Inferior parietal cortex (tissue), 1 donor: ENCODE results near the gene HDAC10.
"Not testable (repeated sequence)": the region's sequence is repeated elsewhere in the genome, so short reads cannot be mapped to it uniquely, and the experiment has no call there.

ENCODE experiments used
- DNase-seq: peaks from one replicate; pipeline ENCODE4 v3.0.0-alpha.2; 2016; ENCODE audit errors: extremely low spot score

The HDAC10 gene

DNA sequence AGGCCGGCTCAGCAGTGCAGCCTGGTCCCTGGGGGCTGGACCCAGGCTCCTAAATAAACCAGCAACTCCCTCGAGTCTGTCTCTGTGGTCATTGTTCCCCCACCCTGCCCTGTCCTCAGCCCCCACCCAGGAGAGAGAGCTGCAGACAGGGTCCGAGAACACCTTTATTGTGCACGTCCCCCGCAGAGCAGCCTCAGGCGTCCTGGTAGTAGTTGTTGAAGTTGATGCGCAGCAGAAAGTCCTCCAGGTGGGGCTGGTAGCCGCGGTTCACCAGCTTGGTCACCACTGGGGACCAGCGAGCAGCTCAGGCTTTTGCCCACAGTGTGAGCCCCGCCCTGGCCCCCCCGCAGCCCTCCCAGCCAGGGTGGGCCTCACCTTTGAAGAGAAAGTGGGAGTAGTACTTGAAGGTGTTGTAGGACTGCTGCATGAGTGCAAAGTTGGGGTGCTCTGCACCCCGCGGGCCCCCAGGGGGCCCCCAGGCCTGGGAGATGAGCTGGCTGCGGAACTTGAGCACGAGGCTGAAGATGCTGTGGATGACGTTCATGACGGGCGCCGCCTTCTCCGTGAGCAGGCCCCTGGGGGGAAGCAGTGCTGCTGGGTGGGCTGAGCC, 33.4 kb downstream of the HDAC10 start:
- no peak for DNase-seq

DNA sequence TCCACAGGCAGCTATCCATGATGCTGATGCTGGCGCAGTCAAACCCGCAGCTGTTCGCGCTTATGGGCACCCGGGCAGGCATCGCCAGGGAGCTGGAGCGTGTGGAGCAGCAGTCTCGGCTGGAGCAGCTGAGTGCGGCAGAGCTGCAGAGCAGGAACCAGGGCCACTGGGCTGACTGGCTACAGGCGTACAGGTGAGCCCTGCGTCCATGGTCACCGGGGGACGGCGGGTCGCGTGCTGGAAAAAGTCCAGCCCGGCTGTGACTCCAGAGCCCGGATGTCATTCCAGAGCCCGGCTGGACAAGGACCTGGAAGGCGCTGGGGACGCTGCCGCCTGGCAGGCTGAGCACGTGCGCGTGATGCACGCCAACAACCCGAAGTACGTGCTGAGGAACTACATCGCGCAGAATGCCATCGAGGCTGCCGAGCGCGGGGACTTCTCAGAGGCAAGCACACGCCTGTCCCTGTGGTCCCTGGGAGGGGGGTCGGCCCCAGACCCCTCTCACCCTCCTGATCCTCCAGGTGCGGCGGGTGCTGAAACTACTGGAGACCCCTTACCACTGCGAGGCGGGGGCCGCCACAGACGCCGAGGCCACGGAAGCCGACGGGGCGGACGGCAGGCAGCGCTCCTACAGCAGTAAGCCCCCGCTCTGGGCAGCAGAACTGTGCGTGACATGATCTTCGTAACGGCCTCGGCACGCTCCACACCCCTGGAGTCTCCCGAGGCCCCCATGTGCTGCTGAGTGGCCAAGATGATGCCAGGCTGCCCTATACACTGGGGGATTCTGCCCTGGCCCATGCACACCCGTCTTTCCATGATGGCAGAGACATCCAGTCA, 34.2 kb downstream of the HDAC10 start:
- no peak for DNase-seq

DNA sequence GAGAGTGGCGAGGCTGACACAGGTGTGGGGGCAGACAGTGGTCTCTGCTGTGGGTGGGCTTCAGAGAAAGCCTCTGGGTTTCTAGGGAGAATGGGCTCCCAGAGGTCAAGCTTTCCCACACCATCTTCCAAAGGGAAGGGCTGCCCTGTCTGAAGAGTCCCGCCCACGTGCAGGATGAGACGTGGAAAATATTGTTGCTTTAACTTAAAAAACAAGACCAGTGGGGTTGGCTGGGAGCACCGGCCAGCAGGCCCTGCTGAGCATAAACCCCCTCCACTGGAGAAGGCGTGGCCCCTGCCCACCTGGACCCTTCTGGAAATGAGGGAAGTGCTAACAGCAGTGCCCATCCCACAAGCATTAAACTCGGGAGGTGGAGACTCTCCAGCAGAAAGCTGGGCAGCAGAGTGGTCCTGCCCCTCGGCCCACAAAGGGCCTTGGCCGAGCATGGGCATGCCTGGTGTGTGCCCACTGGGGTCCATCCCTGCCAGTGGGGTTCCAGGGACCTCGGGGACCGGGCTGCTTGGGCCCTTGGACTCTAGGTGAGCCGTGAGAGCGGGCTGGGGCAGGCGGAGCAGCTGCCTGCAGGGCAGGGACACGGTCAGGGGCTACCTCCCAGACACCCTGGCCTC, 34.9 kb downstream of the HDAC10 start:
- no peak for DNase-seq

DNA sequence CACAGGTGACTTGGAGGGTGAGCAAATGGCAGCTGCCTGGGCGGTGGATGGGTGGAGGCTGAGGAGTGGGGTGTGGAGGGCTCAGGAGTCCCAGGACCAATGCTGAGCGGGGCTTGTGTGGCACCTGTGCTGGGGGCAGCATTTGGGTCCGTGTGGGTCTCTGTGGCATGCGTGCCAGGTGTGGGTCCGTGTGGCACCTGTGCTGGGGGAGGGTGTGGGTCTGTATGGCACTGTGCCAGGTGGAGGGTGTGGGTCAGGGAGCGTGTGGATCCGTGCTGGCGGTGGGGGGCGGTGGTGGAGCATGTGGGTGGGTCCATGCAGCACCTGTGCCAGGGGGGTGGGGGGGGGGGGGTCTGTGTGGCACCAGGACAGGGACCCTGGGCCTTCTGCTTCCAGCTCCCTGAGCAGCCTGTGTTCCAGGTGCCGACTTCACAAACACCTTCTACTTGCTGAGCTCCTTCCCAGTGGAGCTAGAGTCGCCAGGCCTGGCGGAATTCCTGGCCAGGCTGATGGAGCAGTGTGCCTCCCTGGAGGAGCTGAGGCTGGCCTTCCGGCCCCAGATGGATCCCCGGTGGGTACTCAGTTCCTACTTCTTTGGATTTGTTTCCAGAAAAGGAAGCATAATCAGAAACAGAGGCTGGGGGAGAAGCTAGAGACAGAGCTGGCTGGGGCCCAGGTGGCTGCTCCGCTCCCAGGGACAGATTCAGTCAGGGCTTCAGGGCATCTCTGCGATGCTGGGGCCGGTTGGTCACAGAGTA, 35.6 kb downstream of the HDAC10 start:
- DNase-seq = no peak

DNA sequence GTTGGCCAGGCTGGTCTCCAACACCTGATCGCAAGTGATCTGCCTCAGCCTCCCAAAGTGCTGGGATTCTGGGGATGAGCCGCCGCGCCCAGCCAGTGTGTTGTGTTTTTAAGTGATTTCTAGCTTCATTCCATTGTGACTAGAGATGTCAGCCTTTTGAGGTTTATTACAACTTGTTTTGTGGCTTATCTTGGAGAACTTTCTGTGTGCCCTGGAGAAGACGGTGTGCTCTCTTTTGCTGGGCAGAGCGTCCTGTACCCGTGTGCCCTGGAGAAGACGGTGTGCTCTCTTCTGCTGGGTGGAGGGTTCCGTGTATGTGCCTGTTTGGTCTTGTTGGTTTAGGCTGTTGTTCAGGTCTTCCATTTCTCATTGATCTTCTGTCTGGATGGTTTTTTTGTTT, 37.8 kb downstream of the HDAC10 start:
- no peak for DNase-seq

DNA sequence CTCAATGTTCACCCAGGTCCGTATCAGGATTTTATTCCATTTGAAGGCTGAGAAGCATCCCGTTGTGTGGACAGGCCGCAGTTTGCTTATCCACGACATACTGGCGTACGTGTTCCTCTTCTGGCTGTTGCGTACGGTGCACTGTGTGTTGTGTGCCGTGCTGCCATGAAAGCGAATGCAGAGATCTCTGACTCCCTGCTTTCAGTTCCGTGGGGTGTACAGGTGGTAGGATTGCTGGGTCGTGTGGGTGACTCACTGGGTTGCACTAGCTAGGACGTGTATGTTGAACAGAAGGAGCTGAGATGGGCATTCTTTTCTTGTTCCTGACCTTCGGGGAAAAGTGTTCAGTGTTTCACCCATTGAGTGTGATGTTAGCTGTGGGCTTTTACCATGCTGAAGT, 39.9 kb downstream of the HDAC10 start:
- DNase-seq = no peak

DNA sequence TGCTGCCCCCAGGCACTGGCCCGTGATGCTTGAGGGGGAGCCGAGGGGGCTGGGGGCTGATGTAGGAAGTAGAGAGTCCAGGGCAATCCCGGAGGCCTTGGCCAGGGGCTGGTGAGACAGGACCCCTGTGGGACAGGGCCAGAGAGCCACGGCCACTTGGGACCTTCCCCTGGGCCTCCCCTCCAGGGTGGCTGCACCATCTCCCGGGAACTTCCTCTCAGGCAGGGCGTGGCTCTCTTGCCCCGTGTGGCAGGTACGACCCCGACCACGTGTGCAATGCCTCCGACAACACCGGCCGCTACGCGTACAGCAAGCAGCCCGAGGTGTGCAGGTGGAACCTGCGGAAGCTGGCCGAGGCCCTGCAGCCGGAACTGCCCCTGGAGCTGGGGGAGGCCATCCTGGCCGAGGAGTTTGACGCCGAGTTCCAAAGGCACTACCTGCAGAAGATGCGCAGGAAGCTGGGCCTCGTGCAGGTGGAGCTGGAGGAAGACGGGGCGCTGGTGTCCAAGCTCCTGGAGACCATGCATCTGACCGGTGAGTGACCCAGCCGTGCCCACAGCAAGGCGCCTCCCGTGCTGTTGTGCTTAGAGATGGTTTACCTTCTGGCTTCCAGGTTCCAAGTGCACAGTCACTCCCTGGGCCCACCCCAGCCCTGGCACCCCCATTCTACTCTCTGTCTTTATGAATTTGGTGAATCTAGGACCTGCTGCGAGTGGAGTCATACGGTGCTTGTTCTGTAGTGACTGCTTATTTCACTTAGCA, 40.5 kb downstream of the HDAC10 start:
- DNase-seq = no peak

DNA sequence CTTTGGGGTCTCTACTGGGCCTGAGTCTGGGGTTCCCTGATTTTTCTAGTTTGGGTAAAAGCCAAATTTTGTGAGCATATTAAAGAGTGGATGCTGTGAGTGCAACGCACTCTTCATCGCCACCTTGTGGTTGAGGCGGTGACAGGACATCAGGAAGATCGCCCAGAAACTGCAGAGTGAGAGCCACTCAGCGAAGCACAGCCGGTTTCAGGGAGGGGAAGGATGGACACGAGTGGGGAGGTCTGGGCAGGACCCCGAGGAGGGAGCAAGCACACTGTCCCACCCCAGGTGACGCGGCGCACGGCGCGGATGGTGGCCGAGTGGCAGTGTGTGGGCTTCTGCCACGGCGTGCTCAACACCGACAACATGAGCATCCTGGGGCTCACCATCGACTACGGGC, 41.2 kb downstream of the HDAC10 start:
- peak; percentile 81 for DNase-seq

DNA sequence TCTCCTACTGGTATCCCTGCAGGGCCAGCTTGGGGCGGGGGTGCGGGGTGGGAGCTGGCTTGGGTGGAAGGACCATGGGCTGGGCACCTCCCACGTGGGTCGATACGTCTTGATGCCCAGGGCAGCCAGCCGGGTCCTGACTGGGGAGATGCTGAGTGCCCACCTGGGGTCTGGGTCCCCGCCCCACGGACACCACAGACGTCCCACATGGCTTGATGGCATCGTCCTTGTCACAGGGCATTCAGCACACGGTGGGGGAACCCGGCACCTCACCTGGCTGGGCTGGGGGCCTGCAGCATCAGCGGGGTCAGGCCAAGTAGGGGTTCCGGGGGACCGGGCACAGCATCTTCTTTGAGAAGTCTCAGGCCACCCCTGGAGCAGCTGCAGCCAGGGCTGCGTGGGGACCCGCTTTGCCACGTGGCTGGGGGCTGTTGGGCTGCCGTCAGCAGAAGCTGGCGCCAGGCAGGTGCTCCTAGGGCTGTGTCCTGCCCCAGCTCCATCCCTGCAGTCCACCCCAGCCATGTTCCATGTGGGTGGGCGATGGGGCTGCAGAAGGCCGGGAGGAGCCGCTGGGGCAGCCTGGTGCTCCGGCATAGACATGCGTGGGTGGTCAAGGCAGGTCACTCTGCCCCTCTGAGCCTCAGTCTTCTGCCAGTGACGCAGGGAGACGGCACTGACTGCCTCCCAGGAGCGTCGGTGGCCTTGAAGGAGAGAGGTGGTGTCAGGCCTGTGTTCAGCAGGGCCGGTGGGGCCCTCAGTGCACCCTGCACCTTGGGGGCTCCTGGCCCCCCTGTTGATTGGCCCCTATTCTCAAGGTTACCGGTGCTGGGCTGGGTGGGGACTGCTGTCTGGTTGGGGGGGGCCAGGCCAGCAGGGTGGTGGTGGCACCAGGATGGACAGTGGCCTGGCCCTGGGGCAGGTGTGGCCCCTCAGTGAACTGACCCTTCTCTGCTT, 41.8 kb downstream of the HDAC10 start:
- no peak for DNase-seq

DNA sequence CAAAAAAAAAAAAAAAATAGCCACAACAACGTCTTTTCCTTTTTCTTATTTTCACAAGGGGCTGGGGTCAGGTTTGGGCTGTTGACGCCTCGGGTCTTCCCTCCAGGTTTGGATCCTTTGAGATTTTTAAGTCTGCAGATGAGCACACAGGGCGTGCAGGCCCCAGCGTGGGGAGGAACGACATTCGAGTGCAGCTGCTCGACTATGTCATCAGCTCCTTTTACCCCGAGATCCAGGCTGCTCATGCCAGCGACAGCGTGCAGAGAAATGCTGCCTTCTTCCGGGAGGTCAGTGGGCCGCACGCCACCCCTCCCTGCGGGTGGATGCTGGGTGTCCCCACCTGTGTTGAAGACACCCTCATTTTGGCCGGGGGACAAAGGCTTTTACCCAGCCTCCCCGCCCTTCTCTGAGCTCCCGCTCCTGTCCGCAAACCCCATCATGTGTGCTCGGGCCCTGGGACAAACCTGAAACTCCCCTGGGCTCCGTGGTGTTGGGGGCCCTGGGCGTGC, 42.6 kb downstream of the HDAC10 start:
- no peak for DNase-seq

DNA sequence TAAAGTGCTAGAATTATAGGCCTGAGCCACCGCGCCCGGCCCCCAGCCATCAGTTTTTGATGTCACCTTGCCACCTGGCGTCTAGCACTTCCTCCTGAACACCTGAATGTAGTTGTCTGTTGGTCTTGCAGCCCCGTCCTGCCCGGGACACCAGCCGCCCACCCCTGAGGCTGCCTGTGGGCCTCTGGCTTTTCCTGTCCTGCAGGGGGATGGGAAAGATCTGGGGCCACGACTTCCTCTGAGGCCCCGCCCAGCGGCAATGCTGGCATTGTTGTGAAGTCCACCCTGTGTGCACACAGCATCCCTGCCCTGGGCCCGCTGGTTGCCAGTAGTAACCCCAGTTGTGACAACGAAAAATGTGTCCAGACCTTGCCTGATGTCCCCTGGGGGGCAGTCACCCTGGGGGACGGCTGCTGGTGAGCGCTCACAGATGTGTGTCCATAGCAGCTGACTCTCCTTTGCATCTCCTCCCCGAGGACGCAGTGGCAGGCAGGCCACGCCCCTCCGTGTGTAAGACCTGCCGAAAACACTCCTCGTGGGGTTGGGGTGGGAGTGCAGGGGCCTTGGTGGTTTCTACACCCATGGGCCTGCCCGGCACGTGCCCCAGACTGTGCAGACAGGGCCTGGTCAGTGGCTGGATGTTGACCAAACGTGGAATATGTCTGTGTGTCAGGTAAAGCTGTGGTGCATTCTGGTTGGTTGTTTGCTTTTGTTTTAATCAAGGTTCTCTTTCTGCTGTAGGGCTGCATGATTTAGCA, 43.5 kb downstream of the HDAC10 start:
- no peak for DNase-seq

DNA sequence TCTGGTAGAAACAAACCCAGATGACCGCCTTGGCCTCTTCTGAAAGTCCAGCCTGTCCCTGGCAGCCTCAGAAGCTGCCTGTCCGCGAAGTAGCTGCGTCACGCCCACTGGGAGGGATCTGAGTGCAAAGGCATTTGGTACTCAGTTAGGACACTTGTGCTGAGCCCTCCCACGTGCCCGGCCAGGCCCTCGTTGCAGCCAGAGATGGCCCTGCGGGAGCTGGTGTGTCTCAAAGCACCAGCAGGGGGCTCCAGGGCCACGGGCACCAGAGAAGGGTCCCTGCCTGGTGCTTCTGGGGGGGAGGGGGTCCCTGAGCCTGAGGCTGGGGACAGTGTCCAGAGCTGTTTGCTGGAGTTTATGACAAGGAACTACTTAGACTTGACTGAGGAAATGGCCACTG, 44.5 kb downstream of the HDAC10 start:
- no peak for DNase-seq

DNA sequence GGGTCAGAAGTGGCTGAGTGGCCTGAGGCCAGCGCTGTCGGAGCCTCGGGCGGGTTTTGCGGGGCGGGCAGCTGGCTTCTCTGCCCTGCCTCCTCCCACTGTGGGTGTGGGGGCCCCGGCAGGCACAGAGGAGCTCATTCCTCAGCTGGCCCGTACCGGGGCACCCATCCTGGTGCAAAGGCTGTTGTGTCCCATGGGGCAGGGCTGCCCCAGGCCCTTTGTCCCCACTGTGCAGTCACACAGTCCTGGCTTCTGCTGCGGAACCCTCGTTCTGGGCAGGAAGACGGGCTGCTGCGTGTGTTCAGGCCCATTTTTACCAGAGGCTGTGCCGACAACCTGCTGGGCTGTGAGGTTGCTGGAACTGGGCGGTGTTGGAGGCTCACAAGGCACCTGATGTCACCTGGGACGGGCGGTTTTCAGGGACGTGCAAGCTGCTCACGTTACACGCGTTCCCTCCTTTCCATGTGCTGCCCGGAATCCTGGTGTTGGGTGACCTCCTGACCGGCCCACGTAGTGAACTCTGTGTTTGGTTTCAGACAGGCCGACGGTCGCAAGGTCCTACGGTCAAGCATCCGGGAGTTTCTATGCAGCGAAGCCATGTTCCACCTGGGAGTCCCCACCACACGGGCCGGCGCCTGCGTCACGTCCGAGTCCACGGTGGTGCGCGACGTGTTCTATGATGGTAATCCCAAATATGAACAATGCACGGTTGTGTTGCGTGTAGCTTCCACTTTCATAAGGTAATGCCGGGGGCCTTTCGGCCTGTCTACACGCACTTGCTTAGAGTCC, 45.1 kb downstream of the HDAC10 start:
- no peak for DNase-seq

DNA sequence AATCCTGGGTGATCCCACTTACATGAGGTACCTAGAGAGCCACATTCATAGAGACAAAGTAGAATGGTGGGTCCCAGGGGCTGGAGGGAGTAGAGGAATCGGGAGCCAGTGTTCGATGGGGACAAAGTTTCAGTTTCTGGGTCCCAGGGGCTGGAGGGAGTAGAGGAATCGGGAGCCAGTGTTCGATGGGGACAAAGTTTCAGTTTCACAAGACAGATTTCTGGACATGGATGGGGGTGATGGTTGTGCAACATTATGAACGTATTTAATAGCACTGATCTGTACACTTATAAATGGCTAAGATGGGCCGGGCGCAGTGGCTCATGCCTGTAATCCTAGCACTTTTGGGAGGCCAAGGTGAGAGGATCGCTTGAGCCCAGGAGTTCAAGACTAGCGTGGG, 46.1 kb downstream of the HDAC10 start:
- DNase-seq = not testable (repeated sequence)

DNA sequence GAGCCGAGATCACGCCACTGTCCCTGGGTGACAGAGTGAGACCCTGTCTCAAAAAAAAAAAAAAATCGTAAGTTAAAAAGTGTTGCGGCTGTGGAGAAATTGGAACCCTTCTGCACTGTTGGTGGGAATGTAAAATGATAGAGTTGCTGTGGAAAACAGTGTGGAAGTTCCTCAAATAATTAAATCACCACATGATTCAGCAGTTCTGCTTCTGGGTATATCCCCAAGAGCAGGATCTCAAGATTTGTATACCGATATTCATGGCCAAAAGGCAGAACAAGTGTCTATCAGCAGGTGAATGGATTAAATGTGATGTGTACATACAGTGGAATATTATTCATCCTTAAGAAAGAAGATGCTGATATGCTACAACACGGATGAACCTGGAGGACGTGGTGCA, 46.5 kb downstream of the HDAC10 start:
- no peak for DNase-seq

DNA sequence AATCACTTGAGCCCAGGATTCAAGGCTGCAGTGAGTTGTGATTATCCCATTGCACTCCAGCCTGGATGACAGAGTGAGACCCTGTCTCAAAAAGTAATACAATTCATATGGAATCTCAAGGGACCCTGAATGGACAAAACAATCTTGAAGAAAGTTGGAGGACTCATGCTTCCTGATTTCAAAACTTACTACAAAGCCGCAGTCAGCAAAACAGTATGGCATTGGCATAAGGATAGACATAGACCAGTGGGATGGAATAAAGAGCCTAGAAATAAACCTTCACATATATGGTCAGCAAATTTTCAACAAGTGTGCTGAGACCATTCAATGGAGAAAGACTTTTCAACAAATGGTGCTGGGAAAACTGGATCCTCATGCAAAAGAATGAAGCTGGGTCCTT, 47.8 kb downstream of the HDAC10 start:
- DNase-seq = no peak

DNA sequence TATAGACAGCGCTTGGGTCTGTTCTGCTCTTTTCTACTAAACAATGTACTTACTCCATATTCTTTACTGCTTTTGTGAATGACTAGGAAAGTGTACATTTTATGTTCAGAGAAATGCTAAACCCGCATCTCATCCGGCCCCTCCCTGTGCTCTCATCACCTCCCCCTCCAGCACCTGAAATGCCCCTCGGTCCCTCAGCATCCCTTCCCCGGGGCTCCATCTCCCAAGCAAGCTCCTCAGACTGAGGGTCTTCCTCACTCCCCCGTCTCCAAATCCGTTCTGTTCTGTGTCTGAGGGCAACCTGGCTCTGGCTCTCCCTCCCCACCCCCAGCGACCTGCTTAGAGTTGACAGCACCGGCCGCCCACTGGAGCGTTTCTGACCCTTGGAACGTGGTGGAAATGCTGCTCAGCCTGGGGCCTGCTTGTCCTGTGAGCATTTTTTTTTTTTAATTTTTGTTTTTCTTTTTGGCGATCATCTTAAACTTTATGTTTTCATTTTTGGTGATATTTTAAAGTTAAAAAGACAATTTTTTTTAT, 48.9 kb downstream of the HDAC10 start:
- DNase-seq = no peak
